Mucosa of descending colon (tissue), 3 donors: Measurements from ENCODE around the gene CD36. TPM values are rescaled to one million over a fixed set of nuclear protein-coding genes. Genes with fewer than 3 reads are reported as not detected.

Experiments used
- ATAC-seq: fragments of 200-7000 bp; cut with Tn5 transposase; one replicate; pipeline ENCODE4 v1.9.1; 2020; ENCODE audit warnings: mild to moderate bottlenecking, moderate library complexity
- DNase-seq, 3 donors: peaks; one replicate each; pipeline ENCODE4 v3.0.0-alpha.2; 2020
- H3K36me3 ChIP-seq: fragments of 200-600 bp; one replicate; pipeline ENCODE4 v1.8.0; 2021; ENCODE audit warnings: low read depth, mild to moderate bottlenecking
- H3K4me1 ChIP-seq: fragments of 200-600 bp; one replicate; pipeline ENCODE4 v1.8.0; 2021; ENCODE audit warnings: low read depth, mild to moderate bottlenecking
- H3K4me3 ChIP-seq: fragments of 200-600 bp; one replicate; pipeline ENCODE4 v1.8.0; 2021; ENCODE audit warnings: mild to moderate bottlenecking
- H3K9me3 ChIP-seq: fragments of 200-600 bp; one replicate; pipeline ENCODE4 v1.8.0; 2021; ENCODE audit warnings: mild to moderate bottlenecking
- intact Hi-C, 2 donors: fragments of 100-400 bp; cut with DNase I in 1 of 2; cut with micrococcal nuclease in 1 of 2; formaldehyde crosslinking; loops; one replicate each; pipeline versions ENCODE4 v1.11.0 to v1.11.1; 2022; cut with DNase I, micrococcal nuclease
- total RNA-seq, 3 donors: library from RNA; stranded (reverse); fragmentation: NEBNext Ultra II Directional in 2 of 3; extraction: Animal tissue kit (Norgen Biotek cat#: 25700) in 2 of 3; gene quantifications; one replicate each; pipeline versions ENCODE4 v1.2.1 to v1.2.4, GENCODE V29; 2021 to 2023
- TF ChIP-seq, protein P1 (sequence below): fragments of 200-600 bp; IDR thresholded peaks from one replicate; pipeline ENCODE4 v1.8.0; 2022; ENCODE audit warnings: antibody characterized with exemption, mild to moderate bottlenecking
- donor health status: DM: no; HTN: no; CAD: no; lungs with moderate emphysema.
- donor health status: DM: no; HTN: no; CAD: no.
- donor health status: DM: no; HTN: yes; CAD: no.

The CD36 gene
- total RNA-seq, 3 donors from 2014 or later = 18.4 to 34.4 (median 25.0) TPM

DNA sequence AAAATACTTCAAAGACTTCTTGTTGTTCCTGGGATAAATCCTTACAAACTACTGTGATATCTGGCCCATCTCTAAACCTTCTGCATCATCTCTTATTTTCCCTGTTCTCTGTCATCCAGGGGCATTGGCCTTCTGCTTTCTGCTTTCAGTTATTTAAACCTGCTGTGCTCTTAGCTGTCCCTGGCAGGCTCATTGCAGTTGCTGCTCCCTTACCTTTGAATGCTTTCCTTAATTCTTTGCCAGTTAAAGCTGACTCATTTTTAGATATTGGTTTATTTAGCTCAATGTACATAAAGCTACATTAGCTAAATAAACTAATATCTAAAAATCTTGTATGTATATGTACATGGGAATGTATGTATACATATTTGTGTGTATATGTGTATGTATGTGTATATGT lies 40.6 kb upstream of the CD36 start:
- TF ChIP-seq, protein P1, sequence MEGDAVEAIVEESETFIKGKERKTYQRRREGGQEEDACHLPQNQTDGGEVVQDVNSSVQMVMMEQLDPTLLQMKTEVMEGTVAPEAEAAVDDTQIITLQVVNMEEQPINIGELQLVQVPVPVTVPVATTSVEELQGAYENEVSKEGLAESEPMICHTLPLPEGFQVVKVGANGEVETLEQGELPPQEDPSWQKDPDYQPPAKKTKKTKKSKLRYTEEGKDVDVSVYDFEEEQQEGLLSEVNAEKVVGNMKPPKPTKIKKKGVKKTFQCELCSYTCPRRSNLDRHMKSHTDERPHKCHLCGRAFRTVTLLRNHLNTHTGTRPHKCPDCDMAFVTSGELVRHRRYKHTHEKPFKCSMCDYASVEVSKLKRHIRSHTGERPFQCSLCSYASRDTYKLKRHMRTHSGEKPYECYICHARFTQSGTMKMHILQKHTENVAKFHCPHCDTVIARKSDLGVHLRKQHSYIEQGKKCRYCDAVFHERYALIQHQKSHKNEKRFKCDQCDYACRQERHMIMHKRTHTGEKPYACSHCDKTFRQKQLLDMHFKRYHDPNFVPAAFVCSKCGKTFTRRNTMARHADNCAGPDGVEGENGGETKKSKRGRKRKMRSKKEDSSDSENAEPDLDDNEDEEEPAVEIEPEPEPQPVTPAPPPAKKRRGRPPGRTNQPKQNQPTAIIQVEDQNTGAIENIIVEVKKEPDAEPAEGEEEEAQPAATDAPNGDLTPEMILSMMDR = no peak
- Histone ChIP-seq H3K36me3 (no peaks in the 10 kb centered on the region), H3K9me3 (no peaks in the 10 kb centered on the region), H3K4me3 (no peak overlapping the region), H3K4me1 (no peaks in the 10 kb centered on the region)
- no peak for DNase-seq
- ATAC-seq = no peak
- intact Hi-C loops = no loop called here

DNA sequence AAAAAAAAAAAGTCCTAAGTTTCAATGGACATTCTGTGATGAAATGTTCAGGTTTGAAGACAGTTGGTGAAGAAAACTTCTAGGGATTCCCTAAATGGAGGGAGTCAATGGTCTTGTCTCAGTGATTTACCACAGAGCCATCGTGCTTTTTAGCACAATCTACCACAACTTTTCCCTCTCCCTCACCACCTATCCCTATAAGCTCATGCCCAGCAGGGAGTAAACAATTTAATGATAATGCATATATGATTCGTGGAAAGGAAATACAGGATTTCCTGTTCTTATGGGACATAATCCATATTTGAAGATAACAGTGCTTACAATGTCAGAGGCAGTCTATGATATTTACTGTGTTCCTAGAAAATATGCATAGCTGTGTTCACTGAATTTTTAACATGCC lies 38.4 kb upstream of the CD36 start:
- no peak overlapping the region for H3K4me3 ChIP-seq
- H3K9me3 ChIP-seq = no peaks in the 10 kb centered on the region
- DNase-seq (no peak), ATAC-seq (no peak)
- no peaks in the 10 kb centered on the region for H3K36me3 ChIP-seq
- no peaks in the 10 kb centered on the region for H3K4me1 ChIP-seq
- intact Hi-C loops = no loop called here
- TF ChIP-seq, protein P1 = no peak

DNA sequence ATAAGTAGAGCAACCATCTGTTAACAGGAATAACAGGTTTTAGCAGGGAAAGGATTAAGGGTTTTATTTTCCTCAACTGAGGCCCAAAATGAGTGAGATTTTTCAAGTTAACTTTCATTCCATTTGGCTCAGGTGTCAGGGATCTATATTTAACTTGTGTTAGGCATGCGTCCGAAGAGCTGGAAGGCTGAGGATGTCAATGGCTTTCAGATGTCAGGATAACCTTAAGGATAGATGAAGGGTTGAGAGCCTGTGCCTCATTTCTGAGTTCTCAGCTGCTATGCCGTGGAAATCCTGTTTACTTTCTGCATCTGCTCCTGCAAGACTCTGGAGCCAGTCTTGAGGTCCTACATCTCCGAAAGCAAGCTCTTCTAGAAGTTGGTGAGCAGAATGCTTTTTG lies 36.4 kb upstream of the CD36 start:
- ATAC-seq (no peak), DNase-seq (no peak)
- H3K36me3 ChIP-seq = no peaks in the 10 kb centered on the region
- H3K9me3 ChIP-seq = no peaks in the 10 kb centered on the region
- no peaks in the 10 kb centered on the region for H3K4me1 ChIP-seq
- intact Hi-C loops = no loop called here
- TF ChIP-seq, protein P1 = no peak
- no peak overlapping the region for H3K4me3 ChIP-seq

DNA sequence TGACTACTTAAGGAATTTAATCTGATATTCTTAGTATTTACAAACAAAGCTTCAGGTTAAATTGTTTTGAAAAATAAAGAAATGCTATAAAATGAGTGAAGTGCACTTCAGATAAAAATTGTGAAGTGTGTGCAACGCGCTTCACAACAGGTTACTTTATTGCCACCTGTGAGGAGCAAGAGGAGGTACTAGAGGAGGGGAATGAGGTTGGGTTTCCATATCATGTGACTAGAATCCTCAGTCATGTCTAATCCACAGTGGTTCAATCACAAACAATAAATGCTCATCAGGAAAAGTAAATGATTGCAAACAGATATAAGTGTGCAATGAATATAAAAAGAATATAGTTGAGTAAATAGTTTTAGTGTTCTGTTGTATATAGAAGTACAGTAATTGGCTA lies 34.5 kb upstream of the CD36 start:
- H3K4me1 ChIP-seq = no peaks in the 10 kb centered on the region
- no peaks in the 10 kb centered on the region for H3K9me3 ChIP-seq
- DNase-seq (no peak), ATAC-seq (no peak)
- H3K36me3 ChIP-seq = no peaks in the 10 kb centered on the region
- intact Hi-C loops = no loop called here
- TF ChIP-seq, protein P1 = no peak
- no peak overlapping the region for H3K4me3 ChIP-seq

DNA sequence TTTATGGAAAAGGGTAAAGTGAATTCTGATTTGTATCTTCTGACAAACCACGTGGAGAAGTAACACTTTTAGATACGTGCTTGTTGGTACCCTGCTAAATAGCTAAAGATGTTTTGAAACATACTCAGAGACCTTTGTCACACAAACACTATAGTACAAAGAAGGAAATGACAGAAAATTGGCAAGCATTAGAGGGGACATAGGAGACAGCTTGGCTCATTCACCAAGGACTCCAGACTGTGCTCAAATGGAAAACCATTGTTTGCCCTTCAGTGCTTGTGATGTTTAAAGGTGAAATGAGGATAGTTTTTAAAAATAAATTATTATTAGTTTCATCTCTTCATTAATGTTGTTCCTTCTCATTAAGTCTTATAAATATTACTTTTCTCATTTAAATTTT lies 34.0 kb upstream of the CD36 start:
- Histone ChIP-seq H3K4me1 (no peaks in the 10 kb centered on the region), H3K36me3 (no peaks in the 10 kb centered on the region), H3K4me3 (no peak overlapping the region), H3K9me3 (no peaks in the 10 kb centered on the region)
- ATAC-seq (no peak), DNase-seq (no peak)
- intact Hi-C loops = no loop called here
- TF ChIP-seq, protein P1 = no peak

DNA sequence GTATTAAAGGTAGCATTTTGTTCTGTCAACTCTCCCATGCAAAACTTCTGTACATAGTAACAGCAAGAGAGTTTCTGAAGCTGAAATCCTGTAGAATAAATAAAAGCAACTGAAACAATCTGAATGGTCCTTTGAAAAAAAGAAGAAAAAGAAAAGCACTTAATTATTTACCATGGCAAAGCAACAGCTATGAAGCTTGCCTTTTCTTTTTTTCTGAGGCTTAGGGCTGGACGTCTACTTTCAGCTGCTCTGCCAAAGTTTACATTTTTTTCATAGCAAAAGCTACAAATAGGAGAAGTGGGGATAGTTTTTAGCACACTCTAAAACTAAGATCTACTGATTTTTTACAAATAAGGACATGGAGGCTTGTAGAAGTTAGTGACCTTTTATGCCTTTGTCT lies 31.3 kb upstream of the CD36 start:
- peaks cover 3% of the 10 kb centered on the region for H3K4me1 ChIP-seq
- H3K36me3 ChIP-seq = no peaks in the 10 kb centered on the region
- TF ChIP-seq, protein P1 = no peak
- no peaks in the 10 kb centered on the region for H3K9me3 ChIP-seq
- no peak for DNase-seq
- H3K4me3 ChIP-seq = no peak overlapping the region
- no peak for ATAC-seq
- intact Hi-C loops = no loop called here
